Muscle layer of colon (tissue), 2 donors: ENCODE results near the gene TNFAIP8.

Experiments used
- H3K27ac ChIP-seq: one replicate; pipeline ENCODE4 v1.7.0; 2013; ENCODE audit warnings: low read depth, mild to moderate bottlenecking, low read length, moderate library complexity
- H3K27me3 ChIP-seq, 2 donors: one replicate each; pipeline ENCODE4 v1.7.0; 2013; ENCODE audit warnings: low read length in 2 of 2, mild to moderate bottlenecking in 2 of 2; ENCODE audit not compliant: insufficient read depth in 2 of 2, control insufficient read depth in 1 of 2
- H3K36me3 ChIP-seq: one replicate; pipeline ENCODE4 v1.7.0; 2013; ENCODE audit warnings: mild to moderate bottlenecking, low read length; ENCODE audit not compliant: insufficient read depth
- H3K4me1 ChIP-seq: one replicate; pipeline ENCODE4 v1.7.0; 2013; ENCODE audit warnings: mild to moderate bottlenecking, low read length; ENCODE audit not compliant: insufficient read depth
- H3K4me3 ChIP-seq, 2 donors: one replicate each; pipeline ENCODE4 v1.7.0; 2013; ENCODE audit warnings: low read length in 2 of 2, low read depth in 1 of 2, mild to moderate bottlenecking in 1 of 2, moderate library complexity in 1 of 2
- H3K9ac ChIP-seq: one replicate; pipeline ENCODE4 v1.7.0; 2013; ENCODE audit warnings: low read length
- H3K9me3 ChIP-seq: one replicate; pipeline ENCODE4 v1.7.0; 2013; ENCODE audit warnings: mild to moderate bottlenecking, low read length
- donor health status: abdominal sarcoma.
- donor health status: Adenocarcinoma of cecum.

The TNFAIP8 gene

GRCh38 chr5:119355685-119356611, at the start of gene TNFAIP8:
Gene TNFAIP8 (plus strand): TSS chr5:119356019. CDS start chr5:119356091, 72 bp downstream.
- no peak within 1 kb of the TSS for H3K9ac ChIP-seq
- H3K27ac ChIP-seq: peak within 1 kb of the TSS; percentile 83
- peak within 1 kb of the TSS; percentile 66 to 73 for H3K4me3 ChIP-seq
- H3K27me3 ChIP-seq: no peaks in the 10 kb centered on the region
- H3K36me3 ChIP-seq: no peaks in the 10 kb centered on the region
- peaks cover 24% of the 10 kb centered on the region for H3K4me1 ChIP-seq
- no peaks in the 10 kb centered on the region for H3K9me3 ChIP-seq

GRCh38 chr5:119307170-119307569, 48.6 kb upstream of the TNFAIP8 start:
- H3K27ac ChIP-seq: no peak overlapping the region
- H3K4me3 ChIP-seq: no peak overlapping the region
- no peak overlapping the region for H3K9ac ChIP-seq
- H3K4me1 ChIP-seq: peaks cover 6% of the 10 kb centered on the region
- H3K9me3 ChIP-seq: no peaks in the 10 kb centered on the region
- no peaks in the 10 kb centered on the region for H3K36me3 ChIP-seq
- H3K27me3 ChIP-seq: no peaks in the 10 kb centered on the region

GRCh38 chr5:119309326-119309725, 46.5 kb upstream of the TNFAIP8 start:
- Histone ChIP-seq H3K9ac (no peak overlapping the region), H3K4me1 (peaks cover 10% of the 10 kb centered on the region), H3K36me3 (no peaks in the 10 kb centered on the region), H3K9me3 (no peaks in the 10 kb centered on the region), H3K27me3 (no peaks in the 10 kb centered on the region), H3K27ac (no peak overlapping the region), H3K4me3 (no peak overlapping the region)

DNA sequence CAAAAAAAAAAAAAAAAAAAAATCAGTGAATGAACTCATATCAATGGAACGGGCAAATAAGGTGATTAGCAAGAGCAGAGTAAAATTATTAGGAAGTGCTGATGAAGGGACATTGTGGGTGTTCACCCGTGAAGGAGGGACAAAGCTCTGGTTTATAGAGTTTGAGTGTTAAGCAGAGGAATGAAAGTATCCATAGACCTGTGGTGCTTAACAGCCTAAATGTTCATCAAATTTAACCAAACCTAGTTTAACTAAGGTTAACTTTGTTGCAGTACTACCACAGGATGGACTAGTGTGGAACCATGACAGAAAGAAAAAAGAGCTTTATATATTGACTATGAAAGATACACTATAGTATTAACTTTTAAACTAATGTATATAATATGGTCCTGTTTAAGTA, 44.1 kb upstream of the TNFAIP8 start:
- H3K27me3 ChIP-seq: no peaks in the 10 kb centered on the region
- H3K27ac ChIP-seq: no peak overlapping the region
- no peak overlapping the region for H3K9ac ChIP-seq
- H3K36me3 ChIP-seq: no peaks in the 10 kb centered on the region
- peaks cover 20% of the 10 kb centered on the region for H3K4me1 ChIP-seq
- no peak overlapping the region for H3K4me3 ChIP-seq
- H3K9me3 ChIP-seq: no peaks in the 10 kb centered on the region

- no peaks in the 10 kb centered on the region for H3K36me3 ChIP-seq
- no peak overlapping the region for H3K4me3 ChIP-seq
- H3K9ac ChIP-seq: no peak overlapping the region
- peaks cover 20% of the 10 kb centered on the region for H3K4me1 ChIP-seq
- H3K27me3 ChIP-seq: no peaks in the 10 kb centered on the region
- H3K9me3 ChIP-seq: no peaks in the 10 kb centered on the region
- no peak overlapping the region for H3K27ac ChIP-seq
These were observed 43.4 kb upstream of the TNFAIP8 start for GRCh38 chr5:119312403-119312802.

DNA sequence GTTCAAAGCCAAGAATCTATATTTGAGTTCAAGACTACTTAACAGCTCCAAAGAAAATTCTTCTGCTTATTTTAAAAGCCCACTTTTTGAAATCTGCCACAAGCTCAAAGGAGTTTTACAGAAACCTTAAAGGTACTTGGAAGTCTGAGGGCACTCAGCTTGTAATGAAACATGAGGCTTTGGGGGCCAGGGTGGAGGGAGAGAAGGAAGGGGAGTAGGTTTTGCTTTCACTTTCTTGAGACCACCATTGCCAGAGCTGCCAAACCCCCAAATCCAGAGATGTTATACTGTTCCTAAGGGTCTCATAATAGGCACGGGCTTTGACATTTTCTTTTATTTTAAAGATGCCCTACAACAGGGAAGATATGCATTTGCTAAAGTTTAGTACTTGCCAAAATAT, 42.6 kb upstream of the TNFAIP8 start:
- peaks cover 20% of the 10 kb centered on the region for H3K4me1 ChIP-seq
- no peaks in the 10 kb centered on the region for H3K9me3 ChIP-seq
- H3K27me3 ChIP-seq: no peaks in the 10 kb centered on the region
- no peak overlapping the region for H3K4me3 ChIP-seq
- H3K27ac ChIP-seq: peak overlapping the region; percentile 12
- H3K36me3 ChIP-seq: no peaks in the 10 kb centered on the region
- no peak overlapping the region for H3K9ac ChIP-seq

GRCh38 chr5:119313658-119314605, 41.9 kb upstream of the TNFAIP8 start:
- Histone ChIP-seq H3K9ac (no peak overlapping the region), H3K36me3 (no peaks in the 10 kb centered on the region), H3K27ac (peak overlapping the region; percentile 12), H3K4me1 (peaks cover 20% of the 10 kb centered on the region), H3K4me3 (no peak overlapping the region), H3K27me3 (no peaks in the 10 kb centered on the region), H3K9me3 (no peaks in the 10 kb centered on the region)

DNA sequence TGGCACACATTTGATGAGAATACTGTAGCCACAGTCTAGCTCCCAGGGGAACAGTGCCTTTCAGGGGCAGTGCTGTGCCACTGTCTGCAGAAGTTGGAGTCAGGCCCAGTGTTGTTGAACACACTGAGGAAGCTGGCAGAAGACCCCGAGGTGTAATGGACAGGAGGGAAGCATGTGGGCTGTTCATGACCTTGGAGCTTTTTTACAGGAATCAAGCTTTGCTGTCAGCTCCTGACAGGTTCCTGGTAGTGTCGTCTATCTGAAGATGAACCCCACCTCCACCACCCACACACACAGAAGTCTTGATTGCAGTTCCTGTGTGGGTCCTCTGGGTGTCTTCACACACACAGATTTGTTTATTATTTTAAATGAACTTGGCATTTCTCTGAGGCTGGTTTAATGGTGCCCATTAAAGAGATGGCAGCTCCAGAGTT, 40.3 kb upstream of the TNFAIP8 start:
- H3K4me3 ChIP-seq: no peak overlapping the region
- H3K4me1 ChIP-seq: peaks cover 20% of the 10 kb centered on the region
- H3K27ac ChIP-seq: no peak overlapping the region
- H3K27me3 ChIP-seq: no peaks in the 10 kb centered on the region
- H3K36me3 ChIP-seq: no peaks in the 10 kb centered on the region
- no peak overlapping the region for H3K9ac ChIP-seq
- H3K9me3 ChIP-seq: no peaks in the 10 kb centered on the region

DNA sequence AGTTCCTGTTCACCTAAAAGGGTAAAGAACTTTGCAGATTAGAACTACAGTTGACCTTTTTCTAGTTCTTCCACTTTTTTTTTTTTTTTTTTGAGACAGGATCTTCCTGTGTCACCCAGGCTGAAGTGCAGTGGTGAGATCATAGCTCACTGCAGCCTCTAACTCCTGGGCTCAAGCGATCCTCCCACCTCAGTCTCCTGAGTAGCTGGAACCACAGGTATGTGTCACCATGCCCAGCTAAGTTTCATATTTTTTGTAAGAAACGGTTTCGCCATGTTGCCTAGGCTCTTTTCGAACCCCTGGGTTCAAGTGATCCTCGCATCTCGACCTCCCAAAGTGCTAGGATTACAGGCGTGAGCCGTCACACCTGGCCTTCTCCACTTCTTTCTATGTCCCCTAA, 39.7 kb upstream of the TNFAIP8 start:
- Histone ChIP-seq H3K36me3 (no peaks in the 10 kb centered on the region), H3K4me3 (no peak overlapping the region), H3K4me1 (peaks cover 20% of the 10 kb centered on the region), H3K27me3 (no peaks in the 10 kb centered on the region), H3K9ac (no peak overlapping the region), H3K27ac (no peak overlapping the region), H3K9me3 (no peaks in the 10 kb centered on the region)

- peaks cover 20% of the 10 kb centered on the region for H3K4me1 ChIP-seq
- no peaks in the 10 kb centered on the region for H3K27me3 ChIP-seq
- H3K4me3 ChIP-seq: no peak overlapping the region
- no peak overlapping the region for H3K27ac ChIP-seq
- H3K36me3 ChIP-seq: no peaks in the 10 kb centered on the region
- H3K9ac ChIP-seq: no peak overlapping the region
- no peaks in the 10 kb centered on the region for H3K9me3 ChIP-seq
These were observed 38.9 kb upstream of the TNFAIP8 start for GRCh38 chr5:119316906-119317305.

DNA sequence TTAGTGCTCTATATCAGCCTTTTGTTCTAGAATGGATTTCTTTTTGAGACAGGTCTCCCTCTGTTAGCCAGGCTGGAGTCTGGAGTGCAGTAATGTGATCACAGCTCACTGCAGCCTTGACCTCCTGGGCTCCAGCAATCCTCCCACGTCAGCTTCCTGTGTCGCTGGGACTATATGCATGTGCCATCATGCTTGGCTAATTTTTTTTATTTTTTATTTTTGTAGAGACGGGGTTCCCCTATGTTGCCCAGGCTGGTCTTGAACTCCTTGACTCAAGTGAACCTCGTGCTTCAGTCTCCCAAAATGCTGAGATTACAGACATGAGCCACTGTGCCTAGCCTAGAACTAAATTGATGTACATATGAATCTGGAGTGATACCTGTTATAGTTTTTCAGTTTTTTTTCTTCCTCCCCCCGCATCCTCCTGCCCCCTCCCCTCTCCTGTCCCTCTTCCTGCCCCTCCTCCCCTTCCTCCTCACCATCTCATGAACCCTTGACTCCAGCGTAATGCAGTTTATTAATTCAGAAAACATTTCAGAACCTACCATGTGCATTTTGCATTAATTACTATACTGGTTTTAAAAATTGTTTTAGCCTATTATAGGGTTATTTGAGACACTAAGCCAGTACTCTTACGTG, 37.4 kb upstream of the TNFAIP8 start:
- peaks cover 20% of the 10 kb centered on the region for H3K4me1 ChIP-seq
- no peaks in the 10 kb centered on the region for H3K27me3 ChIP-seq
- no peak overlapping the region for H3K27ac ChIP-seq
- no peak overlapping the region for H3K4me3 ChIP-seq
- no peaks in the 10 kb centered on the region for H3K9me3 ChIP-seq
- H3K9ac ChIP-seq: no peak overlapping the region
- no peaks in the 10 kb centered on the region for H3K36me3 ChIP-seq
